ENCODE measurements around the gene GDAP1L1. TPM values are rescaled to one million over a fixed set of nuclear protein-coding genes. Genes with fewer than 3 reads are reported as not detected.

Gene GDAP1L1
- total RNA-seq, 1 experiment from 2014 or later: 0.54 TPM

GRCh38 chr20:44223721-44224120, 23.4 kb upstream of the GDAP1L1 start:
- Histone ChIP-seq H3K9me3 (ENCODE audit: low read depth, low read length, poor library complexity, severe bottlenecking) (no peaks in the 10 kb centered on the region), H3K27ac (ENCODE audit: low read depth, low read length, poor library complexity, severe bottlenecking) (no peak overlapping the region), H3K4me3 (ENCODE audit: low read depth, low read length, poor library complexity, severe bottlenecking) (no peak overlapping the region), H3K27me3 (replicated peaks; ENCODE audit: insufficient read depth, low read depth, low read length, poor library complexity) (no peaks in the 10 kb centered on the region), H3K36me3 (ENCODE audit: insufficient read depth, low read length, poor library complexity, severe bottlenecking) (no peaks in the 10 kb centered on the region), H3K4me1 (ENCODE audit: insufficient read depth, low read length, poor library complexity, severe bottlenecking) (no peaks in the 10 kb centered on the region)
- TF ChIP-seq EZH2 (IDR thresholded peaks at IDR 0.05; ENCODE audit: borderline replicate concordance, low read depth, low read length, poor library complexity, severe bottlenecking): no peak
- TF ChIP-seq, protein P1, sequence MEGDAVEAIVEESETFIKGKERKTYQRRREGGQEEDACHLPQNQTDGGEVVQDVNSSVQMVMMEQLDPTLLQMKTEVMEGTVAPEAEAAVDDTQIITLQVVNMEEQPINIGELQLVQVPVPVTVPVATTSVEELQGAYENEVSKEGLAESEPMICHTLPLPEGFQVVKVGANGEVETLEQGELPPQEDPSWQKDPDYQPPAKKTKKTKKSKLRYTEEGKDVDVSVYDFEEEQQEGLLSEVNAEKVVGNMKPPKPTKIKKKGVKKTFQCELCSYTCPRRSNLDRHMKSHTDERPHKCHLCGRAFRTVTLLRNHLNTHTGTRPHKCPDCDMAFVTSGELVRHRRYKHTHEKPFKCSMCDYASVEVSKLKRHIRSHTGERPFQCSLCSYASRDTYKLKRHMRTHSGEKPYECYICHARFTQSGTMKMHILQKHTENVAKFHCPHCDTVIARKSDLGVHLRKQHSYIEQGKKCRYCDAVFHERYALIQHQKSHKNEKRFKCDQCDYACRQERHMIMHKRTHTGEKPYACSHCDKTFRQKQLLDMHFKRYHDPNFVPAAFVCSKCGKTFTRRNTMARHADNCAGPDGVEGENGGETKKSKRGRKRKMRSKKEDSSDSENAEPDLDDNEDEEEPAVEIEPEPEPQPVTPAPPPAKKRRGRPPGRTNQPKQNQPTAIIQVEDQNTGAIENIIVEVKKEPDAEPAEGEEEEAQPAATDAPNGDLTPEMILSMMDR (conservative IDR thresholded peaks at IDR 0.05; ENCODE audit: low read depth, low read length): no peak
- no TSS peak for BruUV-seq (replicated peaks)
- intact Hi-C loops (cut with micrococcal nuclease; ENCODE audit: unreplicated experiment): no loop called here
- no peak for DNase-seq (ENCODE audit: low spot score)
- POLR2A ChIA-PET (ENCODE audit: low non-redundant PET): no interaction called here
- CTCF ChIA-PET: interaction anchor here (0.7 kb wide), 1 partner anchor 428 kb away, joined by 3 read pairs; the partner anchor contains the start of gene ADA

DNA sequence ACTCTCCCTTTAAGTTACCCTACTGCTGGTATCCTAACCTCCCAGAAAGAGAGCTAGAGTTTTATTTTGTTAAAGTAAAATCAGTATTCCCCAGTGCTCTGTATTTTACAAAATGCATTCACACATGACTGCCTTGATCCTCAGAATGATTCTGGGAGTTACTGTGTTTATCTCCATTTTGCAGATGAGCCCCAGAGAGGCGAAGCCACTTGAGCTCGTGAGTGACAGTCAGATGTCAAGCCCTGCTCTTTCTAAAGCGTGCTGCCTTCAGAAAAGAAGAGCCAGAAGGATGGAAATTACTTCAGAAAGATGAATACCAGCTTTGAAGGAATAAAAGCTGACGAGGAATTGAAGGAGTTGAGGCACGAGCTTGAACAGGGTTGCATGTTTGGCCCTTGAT, 22.5 kb upstream of the GDAP1L1 start:
- intact Hi-C loops (cut with micrococcal nuclease; ENCODE audit: unreplicated experiment): no loop called here
- ChIA-PET POLR2A (ENCODE audit: low non-redundant PET) (no interaction called here), CTCF (no interaction called here)
- Histone ChIP-seq H3K27ac (ENCODE audit: low read depth, low read length, poor library complexity, severe bottlenecking) (no peak overlapping the region), H3K9me3 (ENCODE audit: low read depth, low read length, poor library complexity, severe bottlenecking) (no peaks in the 10 kb centered on the region), H3K4me3 (ENCODE audit: low read depth, low read length, poor library complexity, severe bottlenecking) (no peak overlapping the region), H3K4me1 (ENCODE audit: insufficient read depth, low read length, poor library complexity, severe bottlenecking) (no peaks in the 10 kb centered on the region), H3K27me3 (replicated peaks; ENCODE audit: insufficient read depth, low read depth, low read length, poor library complexity) (no peaks in the 10 kb centered on the region), H3K36me3 (ENCODE audit: insufficient read depth, low read length, poor library complexity, severe bottlenecking) (no peaks in the 10 kb centered on the region)
- DNase-seq (ENCODE audit: low spot score): no peak
- no peak for TF ChIP-seq EZH2 (IDR thresholded peaks at IDR 0.05; ENCODE audit: borderline replicate concordance, low read depth, low read length, poor library complexity, severe bottlenecking)
- TF ChIP-seq, protein P1 (conservative IDR thresholded peaks at IDR 0.05; ENCODE audit: low read depth, low read length): no peak
- BruUV-seq (replicated peaks): no TSS peak

- BruUV-seq (replicated peaks): no TSS peak
- intact Hi-C loops (cut with micrococcal nuclease; ENCODE audit: unreplicated experiment): no loop called here
- H3K27me3 ChIP-seq (replicated peaks; ENCODE audit: insufficient read depth, low read depth, low read length, poor library complexity): no peaks in the 10 kb centered on the region
Measured at GRCh38 chr20:44228465-44229258, 18.4 kb upstream of the GDAP1L1 start.

More at GRCh38 chr20:44228465-44229258, 18.4 kb upstream of the GDAP1L1 start:
- ChIA-PET POLR2A (ENCODE audit: low non-redundant PET) (no interaction called here), CTCF (no interaction called here)
- no peak overlapping the region for H3K4me3 ChIP-seq (ENCODE audit: low read depth, low read length, poor library complexity, severe bottlenecking)
- no peaks in the 10 kb centered on the region for H3K4me1 ChIP-seq (ENCODE audit: insufficient read depth, low read length, poor library complexity, severe bottlenecking)
- no peak for TF ChIP-seq EZH2 (IDR thresholded peaks at IDR 0.05; ENCODE audit: borderline replicate concordance, low read depth, low read length, poor library complexity, severe bottlenecking)
- TF ChIP-seq, protein P1 (conservative IDR thresholded peaks at IDR 0.05; ENCODE audit: low read depth, low read length): no peak
- no peaks in the 10 kb centered on the region for H3K9me3 ChIP-seq (ENCODE audit: low read depth, low read length, poor library complexity, severe bottlenecking)
- no peaks in the 10 kb centered on the region for H3K36me3 ChIP-seq (ENCODE audit: insufficient read depth, low read length, poor library complexity, severe bottlenecking)
- H3K27ac ChIP-seq (ENCODE audit: low read depth, low read length, poor library complexity, severe bottlenecking): no peak overlapping the region
- no peak for DNase-seq (ENCODE audit: low spot score)

Measured in A673 (cell line).